ENCODE results near the gene HOXA6. TPM values are rescaled to one million over a fixed set of nuclear protein-coding genes. Genes with fewer than 3 reads are reported as not detected.
A peak's percentile ranks its signal among the peaks of the same experiment; 100 is the strongest.

The HOXA6 gene
- total RNA-seq, 1 donor from 2014 or later, result not detected

DNA sequence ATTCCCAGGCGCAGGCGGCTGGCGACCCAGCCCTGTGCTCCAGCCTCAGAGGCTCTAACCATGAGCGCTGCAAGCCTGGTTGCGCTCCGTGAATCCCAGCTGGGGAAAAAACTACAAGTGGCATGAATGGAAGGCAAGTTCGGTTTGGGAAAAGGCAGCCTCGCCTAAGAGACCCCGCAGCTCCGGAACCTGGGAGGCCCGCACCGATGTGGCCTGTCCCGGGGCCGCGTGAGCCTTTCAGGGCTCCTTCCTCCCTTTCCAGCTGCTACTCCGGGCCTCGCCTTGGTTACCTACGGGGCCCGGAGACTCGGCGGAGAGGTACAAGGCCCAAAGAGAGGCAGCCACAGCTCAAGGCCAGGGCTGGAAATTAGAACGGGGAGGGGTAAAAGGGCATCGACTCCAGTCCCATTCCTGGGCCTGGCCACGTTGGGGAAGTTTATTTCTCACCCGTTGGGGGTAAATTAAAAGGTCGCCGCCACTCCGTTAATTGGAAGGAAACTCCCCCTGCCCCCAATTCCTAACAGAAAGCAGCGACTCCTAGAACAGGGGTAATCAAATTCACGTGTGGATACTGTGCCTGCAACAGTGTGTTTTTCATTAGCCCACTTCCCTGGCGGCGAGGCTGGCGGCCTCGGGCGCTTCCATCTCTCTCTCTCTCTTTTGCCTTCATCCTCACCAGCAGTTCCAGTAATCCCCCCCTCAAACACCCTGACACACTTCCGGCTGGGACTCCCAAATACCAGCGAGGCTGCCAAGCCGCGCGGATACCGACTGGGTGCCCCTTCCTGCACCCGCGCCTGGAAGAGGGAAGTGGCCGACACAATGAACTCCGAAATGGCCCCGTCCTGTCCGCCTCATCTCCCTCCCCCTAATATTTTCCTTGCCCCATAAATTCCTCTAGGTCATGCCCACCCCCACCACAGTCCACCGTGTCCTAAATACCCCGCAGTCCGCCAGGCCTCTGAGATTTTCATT is 19.2 kb upstream of the HOXA6 start:
- Mint-ChIP-seq H3K4me1 (ENCODE audit: low read depth) (peaks cover 3% of the 10 kb centered on the region), H3K36me3 (ENCODE audit: low read depth) (no peaks in the 10 kb centered on the region), H3K4me3 (ENCODE audit: low read depth) (no peak overlapping the region), H3K27me3 (ENCODE audit: low read depth) (peaks cover 81% of the 10 kb centered on the region), H3K9me3 (no peaks in the 10 kb centered on the region), H3K27ac (peak overlapping the region; percentile 49)
- intact Hi-C loops (cut with micrococcal nuclease), result loop anchor here (2.0 kb wide), 1 partner anchor 74 kb away; no protein-coding TSS in a partner anchor
- no peak for DNase-seq (ENCODE audit: low spot score)

DNA sequence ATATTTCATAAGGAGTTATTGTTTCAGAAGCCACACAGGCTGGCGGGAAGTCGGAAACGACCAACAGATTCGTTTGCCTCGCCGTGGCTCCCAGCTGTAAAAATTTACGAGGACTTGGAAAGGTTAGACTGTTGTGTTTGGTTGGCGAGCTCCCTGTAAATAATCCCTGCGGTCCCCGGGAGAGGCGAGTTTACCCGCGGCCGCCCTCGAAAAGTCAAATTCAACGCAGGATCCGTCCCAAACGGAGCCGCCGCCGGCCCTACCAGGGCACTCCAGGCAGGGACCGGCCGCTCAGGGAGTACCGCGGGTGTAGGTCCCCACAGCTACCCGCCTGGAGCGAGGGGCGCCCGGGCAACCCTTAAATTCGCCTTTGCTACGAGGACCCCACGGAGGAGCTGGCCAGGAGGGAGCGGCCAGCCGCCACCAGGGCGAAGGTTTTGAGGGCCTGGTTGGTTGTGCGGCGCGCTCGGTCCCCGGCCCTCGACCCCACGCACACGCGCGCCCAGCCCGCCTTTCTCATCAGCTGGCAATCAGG is 18.5 kb upstream of the HOXA6 start:
- Mint-ChIP-seq H3K4me3 (ENCODE audit: low read depth) (no peak overlapping the region), H3K4me1 (ENCODE audit: low read depth) (peaks cover 4% of the 10 kb centered on the region), H3K27me3 (ENCODE audit: low read depth) (peaks cover 76% of the 10 kb centered on the region), H3K27ac (no peak overlapping the region), H3K36me3 (ENCODE audit: low read depth) (no peaks in the 10 kb centered on the region), H3K9me3 (no peaks in the 10 kb centered on the region)
- intact Hi-C loops (cut with micrococcal nuclease), result loop anchor here (1.0 to 2.0 kb wide), 3 partner anchors 10 to 75 kb away; partner anchors contain the start of gene HOXA7
- no peak for DNase-seq (ENCODE audit: low spot score)

DNA sequence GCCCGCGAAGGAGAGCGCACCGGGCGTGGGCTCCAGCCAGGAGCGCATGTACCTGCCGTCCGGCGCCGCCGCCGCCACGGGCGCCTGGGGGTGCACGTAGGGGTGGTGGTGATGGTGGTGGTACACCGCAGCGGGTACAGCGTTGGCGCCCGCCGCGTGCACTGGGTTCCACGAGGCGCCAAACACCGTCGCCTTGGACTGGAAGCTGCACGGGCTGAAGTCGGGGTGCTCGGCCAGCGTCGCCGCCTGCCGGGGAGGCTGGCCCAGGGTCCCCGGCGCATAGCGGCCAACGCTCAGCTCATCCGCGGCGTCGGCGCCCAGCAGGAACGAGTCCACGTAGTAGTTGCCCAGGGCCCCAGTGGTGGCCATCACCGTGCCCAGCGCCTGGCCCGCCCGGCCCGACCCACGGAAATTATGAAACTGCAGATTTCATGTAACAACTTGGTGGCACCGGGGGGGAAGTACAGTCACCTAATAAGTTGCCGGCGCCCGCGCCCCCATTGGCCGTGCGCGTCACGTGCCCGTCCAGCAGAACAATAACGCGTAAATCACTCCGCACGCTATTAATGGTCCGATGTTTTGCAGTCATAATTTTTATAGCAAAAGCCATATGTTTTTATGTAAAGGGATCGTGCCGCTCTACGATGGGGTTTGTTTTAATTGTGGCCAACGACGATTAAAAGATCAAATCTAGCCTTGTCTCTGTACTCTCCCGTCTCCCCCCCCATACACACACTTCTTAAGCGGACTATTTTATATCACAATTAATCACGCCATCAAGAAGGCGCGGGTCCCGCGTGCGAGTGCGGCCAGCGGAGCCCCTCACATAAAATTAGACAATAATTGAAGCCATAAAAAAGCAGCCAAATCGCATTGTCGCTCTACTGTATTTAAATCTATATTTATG is 17.8 kb upstream of the HOXA6 start, which contains the start of gene HOXA9:
HOXA9 (minus strand) TSS at position 449 of the 907 bp plus-strand sequence; CDS start at position 369, 80 bp downstream.
- Mint-ChIP-seq H3K4me3 (ENCODE audit: low read depth) (no peak within 1 kb of the TSS), H3K4me1 (ENCODE audit: low read depth) (peaks cover 5% of the 10 kb centered on the region), H3K36me3 (ENCODE audit: low read depth) (no peaks in the 10 kb centered on the region), H3K27ac (peak within 1 kb of the TSS; percentile 65), H3K27me3 (ENCODE audit: low read depth) (peaks cover 74% of the 10 kb centered on the region), H3K9me3 (no peaks in the 10 kb centered on the region)
- intact Hi-C loops (cut with micrococcal nuclease), result loop anchor here (1.0 to 2.0 kb wide), 2 partner anchors 9 to 15 kb away; partner anchors contain the start of gene HOXA7
- no peak for DNase-seq (ENCODE audit: low spot score)

DNA sequence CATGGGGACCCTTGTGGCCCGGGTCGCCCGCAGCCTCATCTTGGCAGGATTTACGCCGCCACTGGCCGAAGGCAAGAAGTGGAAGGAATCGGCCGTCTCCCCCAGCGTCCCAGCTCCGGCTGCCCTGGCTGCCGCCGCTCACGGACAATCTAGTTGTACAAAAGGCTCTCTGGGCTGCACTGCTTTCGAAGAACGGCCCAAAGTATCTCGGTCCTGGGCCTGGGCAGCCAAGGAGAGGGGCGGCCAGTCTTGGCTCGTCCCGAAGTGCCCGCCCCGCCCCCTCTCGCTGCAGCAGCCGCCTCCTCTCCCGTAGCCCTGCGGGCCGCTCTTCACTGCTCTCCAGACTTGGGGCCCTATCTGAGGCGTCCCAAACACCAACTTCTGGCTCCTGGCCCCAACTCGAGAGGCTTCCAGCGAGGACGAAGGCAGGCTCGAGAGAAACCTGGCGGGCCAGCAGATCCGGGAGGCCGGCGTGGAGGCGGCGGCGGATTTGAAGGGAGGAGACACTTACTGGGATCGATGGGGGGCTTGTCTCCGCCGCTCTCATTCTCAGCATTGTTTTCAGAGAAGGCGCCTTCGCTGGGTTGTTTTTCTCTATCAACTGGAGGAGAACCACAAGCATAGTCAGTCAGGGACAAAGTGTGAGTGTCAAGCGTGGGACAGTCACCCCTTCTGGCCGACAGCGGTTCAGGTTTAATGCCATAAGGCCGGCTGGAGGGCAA is 17.0 kb upstream of the HOXA6 start:
- peaks cover 77% of the 10 kb centered on the region for H3K27me3 Mint-ChIP-seq (ENCODE audit: low read depth)

DNA sequence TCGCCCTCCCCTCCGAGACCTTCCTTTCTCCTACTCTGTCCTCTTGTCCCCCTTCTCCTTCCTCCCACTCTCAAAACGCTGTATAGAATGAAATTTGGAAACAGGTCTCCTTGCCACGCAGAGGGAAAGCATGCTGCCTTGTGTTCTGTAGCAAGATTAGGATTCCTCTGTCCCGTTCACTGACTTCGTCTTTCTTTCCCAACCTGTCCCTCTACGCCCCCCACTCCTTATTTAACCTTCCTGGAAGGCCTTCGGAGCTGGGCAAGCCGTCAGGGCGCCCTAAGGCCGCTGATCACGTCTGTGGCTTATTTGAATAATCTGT is 16.4 kb upstream of the HOXA6 start:
- peaks cover 7% of the 10 kb centered on the region for H3K4me1 Mint-ChIP-seq (ENCODE audit: low read depth)
- intact Hi-C loops (cut with micrococcal nuclease), result loop anchor here (2.0 to 5.0 kb wide), 3 partner anchors 13 to 1307 kb away; no protein-coding TSS in a partner anchor
- no peaks in the 10 kb centered on the region for H3K36me3 Mint-ChIP-seq (ENCODE audit: low read depth)
- peaks cover 82% of the 10 kb centered on the region for H3K27me3 Mint-ChIP-seq (ENCODE audit: low read depth)
- no peak for DNase-seq (ENCODE audit: low spot score)
- no peak overlapping the region for H3K4me3 Mint-ChIP-seq (ENCODE audit: low read depth)
- no peaks in the 10 kb centered on the region for H3K9me3 Mint-ChIP-seq
- no peak overlapping the region for H3K27ac Mint-ChIP-seq

More for the DNA sequence above, 17.0 kb upstream of the HOXA6 start:
- Mint-ChIP-seq H3K4me1 (ENCODE audit: low read depth) (peaks cover 7% of the 10 kb centered on the region), H3K27ac (no peak overlapping the region), H3K36me3 (ENCODE audit: low read depth) (no peaks in the 10 kb centered on the region), H3K9me3 (no peaks in the 10 kb centered on the region), H3K4me3 (ENCODE audit: low read depth) (no peak overlapping the region)
- intact Hi-C loops (cut with micrococcal nuclease), result loop anchor here (1.0 to 5.0 kb wide), 4 partner anchors 8 to 1307 kb away; partner anchors contain the start of gene HOXA7
- no peak for DNase-seq (ENCODE audit: low spot score)

DNA sequence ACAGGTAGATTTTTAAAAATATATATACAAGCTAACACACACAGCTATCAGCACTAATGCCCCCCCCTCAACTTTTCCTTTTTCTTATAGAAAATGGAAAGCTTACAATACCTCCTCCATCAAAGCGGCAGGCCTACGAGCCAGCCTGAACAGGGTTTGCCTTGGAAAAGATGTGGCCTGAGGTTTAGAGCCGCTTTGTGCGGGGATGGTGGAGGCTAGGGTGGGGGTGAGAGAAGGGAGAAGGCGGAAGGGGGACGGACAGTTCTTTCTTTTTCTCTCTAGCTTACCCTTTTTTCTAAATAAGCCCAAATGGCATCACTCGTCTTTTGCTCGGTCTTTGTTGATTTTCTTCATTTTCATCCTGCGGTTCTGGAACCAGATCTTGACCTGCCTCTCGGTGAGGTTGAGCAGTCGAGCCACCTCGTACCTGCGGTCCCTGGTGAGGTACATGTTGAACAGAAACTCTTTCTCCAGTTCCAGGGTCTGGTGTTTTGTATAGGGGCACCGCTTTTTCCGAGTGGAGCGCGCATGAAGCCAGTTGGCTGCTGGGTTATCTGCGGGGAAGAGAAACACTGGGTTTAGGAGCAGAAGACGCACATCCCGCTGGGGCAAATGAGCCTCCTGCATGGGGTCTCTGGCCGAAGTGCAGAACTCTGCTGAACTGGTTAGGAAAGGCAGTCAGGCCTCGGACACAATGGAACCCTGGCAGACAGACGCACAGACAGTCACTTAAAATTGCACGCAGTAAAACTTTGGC is 15.9 kb upstream of the HOXA6 start:
- H3K4me1 Mint-ChIP-seq (ENCODE audit: low read depth), result peaks cover 7% of the 10 kb centered on the region
- H3K27ac Mint-ChIP-seq, result no peak overlapping the region
- H3K4me3 Mint-ChIP-seq (ENCODE audit: low read depth), result no peak overlapping the region
- H3K27me3 Mint-ChIP-seq (ENCODE audit: low read depth), result peaks cover 82% of the 10 kb centered on the region
- no peak for DNase-seq (ENCODE audit: low spot score)
- H3K36me3 Mint-ChIP-seq (ENCODE audit: low read depth), result no peaks in the 10 kb centered on the region
- intact Hi-C loops (cut with micrococcal nuclease), result loop anchor here (2.0 to 5.0 kb wide), 3 partner anchors 13 to 1306 kb away; no protein-coding TSS in a partner anchor
- H3K9me3 Mint-ChIP-seq, result no peaks in the 10 kb centered on the region

DNA sequence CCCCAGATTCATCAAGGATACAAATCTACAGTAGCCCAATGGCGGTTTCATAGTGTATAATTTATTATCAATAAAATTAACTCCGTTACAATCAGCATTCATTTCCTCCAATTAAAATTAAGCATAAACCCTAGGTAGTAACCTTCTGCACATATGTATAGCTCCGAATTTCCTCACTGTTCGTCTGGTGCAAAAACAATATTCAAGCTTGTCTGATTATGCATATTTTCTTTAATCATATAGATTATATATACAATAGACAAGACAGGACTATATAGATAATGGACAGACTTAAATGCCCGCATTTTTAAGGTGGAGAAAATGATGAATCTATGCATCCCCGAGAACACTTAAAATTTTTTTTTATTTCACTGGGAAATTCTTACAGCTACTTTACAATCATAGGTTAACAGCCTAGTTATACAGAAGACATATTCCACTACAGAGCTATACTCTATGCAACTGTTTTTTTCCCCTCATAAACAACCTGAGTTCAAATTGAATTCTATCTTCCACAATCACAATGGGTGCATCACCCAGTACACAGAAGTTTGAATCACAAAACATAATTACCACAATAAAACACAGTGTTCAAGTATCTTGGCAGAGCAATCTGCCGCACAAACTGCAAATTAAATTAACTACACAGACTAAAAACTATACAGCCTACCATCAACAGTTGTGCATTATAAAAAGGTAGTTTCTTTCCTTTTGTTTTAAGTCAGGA is 15.2 kb upstream of the HOXA6 start:
- DNase-seq (ENCODE audit: low spot score), result no peak
- intact Hi-C loops (cut with micrococcal nuclease), result loop anchor here (5.0 kb wide), 2 partner anchors 305 to 1305 kb away; no protein-coding TSS in a partner anchor
- Mint-ChIP-seq H3K36me3 (ENCODE audit: low read depth) (no peaks in the 10 kb centered on the region), H3K27ac (no peak overlapping the region), H3K4me3 (ENCODE audit: low read depth) (no peak overlapping the region), H3K4me1 (ENCODE audit: low read depth) (peaks cover 7% of the 10 kb centered on the region), H3K9me3 (no peaks in the 10 kb centered on the region), H3K27me3 (ENCODE audit: low read depth) (peaks cover 82% of the 10 kb centered on the region)

DNA sequence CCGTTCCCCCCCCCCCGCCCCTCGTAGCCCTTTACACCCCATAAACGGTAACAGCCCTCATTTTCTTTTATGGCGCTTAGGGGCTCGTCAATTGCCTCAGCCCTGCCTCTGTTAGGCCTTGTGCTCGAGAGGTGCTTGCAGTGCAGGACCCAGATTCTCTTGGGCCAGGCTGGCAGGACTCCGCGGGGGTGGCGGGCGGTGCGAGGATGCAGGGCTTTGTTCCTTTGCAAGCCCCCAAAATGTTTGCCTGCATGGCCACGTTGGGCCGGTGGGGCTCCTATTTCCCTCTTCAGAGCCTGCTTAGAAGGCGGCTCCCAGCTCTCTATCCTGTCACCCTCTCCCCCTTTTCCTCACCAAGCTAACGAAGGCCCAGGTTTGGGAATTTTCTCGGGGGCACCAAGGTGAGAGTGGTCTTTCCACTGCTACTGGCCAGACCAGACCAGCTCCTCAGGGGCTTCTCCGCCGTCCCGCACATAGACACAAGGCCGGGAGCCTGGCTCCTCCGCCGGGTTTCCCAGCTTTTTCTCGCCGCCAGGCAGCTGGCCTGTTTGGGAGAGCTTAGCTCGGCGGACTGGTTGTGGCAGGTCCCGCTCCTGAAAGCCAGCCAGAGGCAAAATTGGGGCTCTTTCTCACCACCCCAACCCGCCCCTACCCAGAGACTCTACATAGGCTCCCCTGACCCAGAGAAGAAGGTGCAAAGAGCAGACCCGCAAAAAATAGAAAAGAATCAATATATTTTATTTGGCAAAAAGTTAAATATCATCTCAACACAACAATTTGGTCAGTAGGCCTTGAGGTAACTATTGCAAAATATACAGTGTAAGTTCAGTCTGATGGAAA is 14.4 kb upstream of the HOXA6 start:
- DNase-seq (ENCODE audit: low spot score), result no peak
- no peak overlapping the region for H3K27ac Mint-ChIP-seq
- no peak overlapping the region for H3K4me3 Mint-ChIP-seq (ENCODE audit: low read depth)
- no peaks in the 10 kb centered on the region for H3K9me3 Mint-ChIP-seq
- H3K27me3 Mint-ChIP-seq (ENCODE audit: low read depth), result peaks cover 82% of the 10 kb centered on the region
- intact Hi-C loops (cut with micrococcal nuclease), result loop anchor here (1.0 to 5.0 kb wide), 4 partner anchors 305 to 1305 kb away; no protein-coding TSS in a partner anchor
- H3K4me1 Mint-ChIP-seq (ENCODE audit: low read depth), result peaks cover 7% of the 10 kb centered on the region
- H3K36me3 Mint-ChIP-seq (ENCODE audit: low read depth), result no peaks in the 10 kb centered on the region

DNA sequence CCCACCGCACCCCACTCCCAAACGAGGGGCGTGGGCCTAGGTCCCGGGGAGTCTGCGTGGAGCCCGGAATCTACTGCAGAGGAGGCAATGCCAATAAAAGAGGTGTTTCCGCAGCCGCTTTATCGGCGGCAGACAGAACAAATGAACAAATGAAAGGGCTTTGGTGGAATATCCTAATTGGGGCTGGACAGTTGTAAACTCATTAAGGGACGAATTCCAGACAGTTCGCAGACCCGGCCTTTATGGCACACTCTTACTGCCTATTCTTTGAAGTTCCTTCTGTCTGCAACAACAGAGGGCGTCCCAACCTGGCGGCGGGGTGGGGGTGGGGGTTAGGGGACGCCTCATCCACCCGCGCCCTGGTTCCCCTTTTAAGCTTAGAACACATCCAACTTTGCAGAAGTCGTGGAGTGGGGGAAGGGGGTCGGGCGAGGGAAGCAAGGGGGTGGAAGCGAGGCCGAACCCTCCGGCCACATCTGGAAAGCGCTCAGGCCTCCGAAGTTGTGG is 13.7 kb upstream of the HOXA6 start:
- peaks cover 7% of the 10 kb centered on the region for H3K4me1 Mint-ChIP-seq (ENCODE audit: low read depth)
- peak overlapping the region; percentile 47 for H3K4me3 Mint-ChIP-seq (ENCODE audit: low read depth)
- intact Hi-C loops (cut with micrococcal nuclease), result loop anchor here (1.0 to 5.0 kb wide), 4 partner anchors 304 to 1304 kb away; no protein-coding TSS in a partner anchor
- H3K36me3 Mint-ChIP-seq (ENCODE audit: low read depth), result no peaks in the 10 kb centered on the region
- H3K27me3 Mint-ChIP-seq (ENCODE audit: low read depth), result peaks cover 80% of the 10 kb centered on the region
- no peak overlapping the region for H3K27ac Mint-ChIP-seq
- DNase-seq (ENCODE audit: low spot score), result no peak
- H3K9me3 Mint-ChIP-seq, result no peaks in the 10 kb centered on the region

All from activated T-helper 2 cell treated with anti-CD3 and anti-CD28 coated beads, Interferon-gamma antibody, Interleukin-2, Interleukin-4, amounts not matched to agents 10 μg/mL and 5 μg/mL and 100 μg/mL, durations not matched to agents 14 hours and 24 hours and 36 hours (primary cell).